GM23248 (cell line): ENCODE data around the gene NFIA.

Experiments
- EZH2 ChIP-seq: fragments of 200-600 bp; sonication (generic); IDR thresholded peaks from 2 replicates; pipeline ENCODE4 v1.6.1; 2018; ENCODE audit warnings: antibody characterized with exemption, mild to moderate bottlenecking; ENCODE audit not compliant: insufficient read depth, poor library complexity, severe bottlenecking
- EZH2phosphoT487 ChIP-seq: fragments of 200-600 bp; sonication (generic); IDR thresholded peaks from 2 replicates; pipeline ENCODE4 v1.6.1; 2018; ENCODE audit warnings: antibody characterized with exemption, moderate library complexity, mild to moderate bottlenecking, low read depth; ENCODE audit not compliant: insufficient read depth

DNA sequence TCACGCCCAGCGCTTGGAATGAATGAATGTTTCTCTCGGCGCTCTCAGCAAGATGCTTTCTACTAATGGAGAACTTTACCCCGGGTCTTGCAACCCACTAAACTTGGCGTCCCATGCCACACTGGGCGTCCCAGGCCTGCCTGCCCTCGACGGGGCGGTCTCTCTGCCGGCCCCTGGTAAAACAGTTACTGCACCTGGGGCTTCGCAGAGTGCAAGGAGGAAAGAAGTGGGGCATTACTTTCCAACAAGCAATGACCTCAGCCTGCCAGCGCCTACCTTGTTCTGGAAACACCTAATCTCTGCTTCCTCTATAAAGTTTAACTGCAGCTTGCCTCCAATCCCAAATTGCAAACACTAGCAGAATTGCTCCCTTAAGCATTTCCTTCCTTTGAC, 27.8 kb upstream of the NFIA start:
- TF ChIP-seq EZH2phosphoT487 (no peak), EZH2 (no peak)
